Upper lobe of left lung (tissue), 6 donors: ENCODE results near the gene NECAB3. TPM values are rescaled to one million over a fixed set of nuclear protein-coding genes. Genes with fewer than 3 reads are reported as not detected.
A peak's percentile ranks its signal among the peaks of the same experiment; 100 is the strongest.

Source experiments
- ATAC-seq, 2 donors: fragments of 200-7000 bp; cut with Tn5 transposase; one replicate each; pipeline ENCODE4 v1.9.1; 2022; ENCODE audit warnings: mild to moderate bottlenecking in 2 of 2, moderate library complexity in 2 of 2; ENCODE audit not compliant: low FRiP score in 2 of 2
- DNase-seq, 2 donors: peaks; one replicate each; pipeline ENCODE4 v3.0.0-alpha.2; 2019 to 2020
- H3K27ac ChIP-seq, 4 donors: fragments of 200-600 bp; sonication (generic); one replicate each; pipeline ENCODE4 v1.5.1; 2016 to 2019
- H3K27me3 ChIP-seq, 4 donors: fragments of 200-600 bp; sonication (generic); one replicate each; pipeline ENCODE4 v1.5.1; 2017 to 2019
- H3K36me3 ChIP-seq, 4 donors: fragments of 200-600 bp; sonication (generic); one replicate each; pipeline ENCODE4 v1.5.1; 2016 to 2019
- H3K4me1 ChIP-seq, 4 donors: fragments of 200-600 bp; sonication (generic); one replicate each; pipeline ENCODE4 v1.5.1; 2018 to 2019
- H3K4me3 ChIP-seq, 4 donors: fragments of 200-600 bp; sonication (generic); one replicate each; pipeline ENCODE4 v1.5.1; 2017 to 2019; ENCODE audit warnings: mild to moderate bottlenecking in 2 of 4, moderate library complexity in 1 of 4
- H3K9me3 ChIP-seq, 4 donors: fragments of 200-600 bp; sonication (generic); one replicate each; pipeline ENCODE4 v1.5.1; 2018 to 2019
- CTCF ChIP-seq, 6 experiments: fragments of 450-650 bp in 4 of 6; fragments of 200-600 bp in 2 of 6; sonication (generic) in 2 of 6; IDR thresholded peaks; one replicate each; pipeline ENCODE4 v1.5.1; 2016 to 2019; ENCODE audit warnings: antibody characterized with exemption in 6 of 6
- EP300 ChIP-seq, 4 donors: sonication (generic); formaldehyde crosslinking; IDR thresholded peaks; one replicate each; pipeline ENCODE4 v1.5.1; 2017; ENCODE audit warnings: antibody characterized with exemption in 4 of 4, control low read depth in 2 of 4
- POLR2A ChIP-seq, 4 donors: fragments of 450-650 bp; IDR thresholded peaks; one replicate each; pipeline ENCODE4 v1.5.1; 2016 to 2017; ENCODE audit warnings: antibody characterized with exemption in 4 of 4, mild to moderate bottlenecking in 2 of 4
- POLR2AphosphoS5 ChIP-seq, 2 donors: sonication (generic); formaldehyde crosslinking; IDR thresholded peaks; one replicate each; pipeline ENCODE4 v1.5.1; 2017; ENCODE audit warnings: antibody characterized with exemption in 2 of 2
- WGBS, 2 donors: methylation state at CpG; one replicate each; pipeline ENCODE4 v1.1.5; 2017 to 2018; 5-methylcytosine and 5-hydroxymethylcytosine counted together
- total RNA-seq, 6 donors: library from RNA; depleted of rRNA in 4 of 6; stranded (reverse); fragments of >200 nt in 4 of 6; gene quantifications; one replicate each; pipeline versions ENCODE4 v1.1.0 to v1.2.1, GENCODE V29; 2016 to 2021
- donor health status: DM: no; HTN: no; CAD: no; lungs with moderate emphysema.
- donor health status: DM: no; HTN: yes; CAD: no; lungs with severe emphysema.

NECAB3 gene
- total RNA-seq, 6 donors from 2014 or later = 43.4 to 309 (median 90.6) TPM

GRCh38 chr20:33656783-33657703 lies 17.2 kb downstream of the NECAB3 start:
- 94% methylated on average over 7 to 16 of the region's 17 CpGs for WGBS, 2 donors
- no peaks in the 10 kb centered on the region for H3K27me3 ChIP-seq
- no peak overlapping the region for H3K27ac ChIP-seq
- H3K36me3 ChIP-seq = peaks cover 5 to 36% (median 24%) of the 10 kb centered on the region in 4 donors
- no peaks in the 10 kb centered on the region for H3K9me3 ChIP-seq
- no peak for TF ChIP-seq EP300 (IDR thresholded peaks at IDR 0.05)
- no peak for TF ChIP-seq POLR2A (IDR thresholded peaks at IDR 0.05)
- H3K4me3 ChIP-seq = no peak overlapping the region
- DNase-seq = no peak
- ATAC-seq = no peak
- peaks cover 6 to 20% (median 18%) of the 10 kb centered on the region in 4 donors for H3K4me1 ChIP-seq

- H3K27ac ChIP-seq = no peak overlapping the region
- H3K4me3 ChIP-seq = no peak overlapping the region
- H3K36me3 ChIP-seq = peaks cover 5 to 36% (median 24%) of the 10 kb centered on the region in 4 donors
- H3K27me3 ChIP-seq = no peaks in the 10 kb centered on the region
- 93 to 94% methylated on average over 6 to 10 of the region's 10 CpGs for WGBS, 2 donors
- peaks cover 6 to 23% (median 20%) of the 10 kb centered on the region in 4 donors for H3K4me1 ChIP-seq
- TF ChIP-seq POLR2AphosphoS5 (IDR thresholded peaks at IDR 0.05) (no peak), CTCF (IDR thresholded peaks at IDR 0.05) (no peak), POLR2A (IDR thresholded peaks at IDR 0.05) (no peak), EP300 (IDR thresholded peaks at IDR 0.05) (no peak)
- ATAC-seq (no peak), DNase-seq (no peak)
- H3K9me3 ChIP-seq = no peaks in the 10 kb centered on the region
These were observed 18.0 kb downstream of the NECAB3 start for GRCh38 chr20:33656010-33656782.

- peaks cover 5 to 33% (median 24%) of the 10 kb centered on the region in 4 donors for H3K36me3 ChIP-seq
- H3K27me3 ChIP-seq = no peaks in the 10 kb centered on the region
- no peaks in the 10 kb centered on the region for H3K9me3 ChIP-seq
- H3K4me3 ChIP-seq = no peak overlapping the region
- ATAC-seq (no peak), DNase-seq (no peak)
- 59% methylated on average over 4 of the region's 4 CpGs for WGBS, 2 donors
- H3K4me1 ChIP-seq = peaks cover 6 to 24% (median 21%) of the 10 kb centered on the region in 4 donors
- TF ChIP-seq POLR2A (IDR thresholded peaks at IDR 0.05) (no peak), CTCF (IDR thresholded peaks at IDR 0.05) (no peak), POLR2AphosphoS5 (IDR thresholded peaks at IDR 0.05) (no peak), EP300 (IDR thresholded peaks at IDR 0.05) (no peak)
- H3K27ac ChIP-seq = no peak overlapping the region
These were observed 19.1 kb downstream of the NECAB3 start for GRCh38 chr20:33655164-33655563.

GRCh38 chr20:33654680-33655161 lies 19.5 kb downstream of the NECAB3 start:
- H3K27ac ChIP-seq = peak overlapping the region in 1 of 4 donors; percentile 21
- no peaks in the 10 kb centered on the region for H3K9me3 ChIP-seq
- H3K4me1 ChIP-seq = peaks cover 6 to 24% (median 21%) of the 10 kb centered on the region in 4 donors
- peaks cover 5 to 28% (median 22%) of the 10 kb centered on the region in 4 donors for H3K36me3 ChIP-seq
- DNase-seq = no peak
- TF ChIP-seq CTCF (IDR thresholded peaks at IDR 0.05) = no peak
- no peaks in the 10 kb centered on the region for H3K27me3 ChIP-seq
- ATAC-seq = no peak
- H3K4me3 ChIP-seq = no peak overlapping the region
- 59 to 68% methylated on average over 14 of the region's 14 CpGs for WGBS, 2 donors
